ENCODE measurements around the gene JPH2.

JPH2 gene

GRCh38 chr20:44098256-44098630 is 88.7 kb downstream of the JPH2 start:
- DNase-seq = no peak

- no peak for DNase-seq
These were observed 89.3 kb downstream of the JPH2 start for GRCh38 chr20:44097521-44098255.

- DNase-seq = no peak
These were observed 91.2 kb downstream of the JPH2 start for GRCh38 chr20:44095831-44096230.

GRCh38 chr20:44093249-44093582 is 93.8 kb downstream of the JPH2 start:
- DNase-seq = no peak

GRCh38 chr20:44092551-44093248 is 94.3 kb downstream of the JPH2 start:
- peak; percentile 58 for DNase-seq

- no peak for DNase-seq
These were observed 96.0 kb downstream of the JPH2 start for GRCh38 chr20:44091026-44091425.

- peak; percentile 48 for DNase-seq
These were observed 96.9 kb downstream of the JPH2 start for GRCh38 chr20:44089987-44090674.

GRCh38 chr20:44087857-44088120 is 99.2 kb downstream of the JPH2 start:
- no peak for DNase-seq

GRCh38 chr20:44087051-44087856 is 99.7 kb downstream of the JPH2 start:
- no peak for DNase-seq

- DNase-seq = no peak
These were observed 101.2 kb downstream of the JPH2 start for GRCh38 chr20:44085616-44086434.

GRCh38 chr20:44084891-44085290 is 102.1 kb downstream of the JPH2 start:
- no peak for DNase-seq

- DNase-seq = no peak
These were observed 102.5 kb downstream of the JPH2 start for GRCh38 chr20:44084439-44084838.

GRCh38 chr20:44083220-44083933 is 103.6 kb downstream of the JPH2 start:
- peak; percentile 69 for DNase-seq

- no peak for DNase-seq
These were observed 105.1 kb downstream of the JPH2 start for GRCh38 chr20:44081888-44082287.

- no peak for DNase-seq
These were observed 105.5 kb downstream of the JPH2 start for GRCh38 chr20:44081476-44081875.

GRCh38 chr20:44080646-44081267 is 106.2 kb downstream of the JPH2 start:
- peak; percentile 74 for DNase-seq

GRCh38 chr20:44080064-44080463 is 106.9 kb downstream of the JPH2 start:
- DNase-seq = no peak

- DNase-seq = no peak
These were observed 107.7 kb downstream of the JPH2 start for GRCh38 chr20:44079291-44079690.

- no peak for DNase-seq
These were observed 111.1 kb downstream of the JPH2 start for GRCh38 chr20:44075950-44076232.

GRCh38 chr20:44075191-44075949 is 111.6 kb downstream of the JPH2 start:
- DNase-seq = no peak

Measured in fibroblast of skin of abdomen (primary cell).